ENCODE results near the gene PISD. TPM values are rescaled to one million over a fixed set of nuclear protein-coding genes. Genes with fewer than 3 reads are reported as not detected.

The PISD gene
- total and polyA plus RNA-seq, 2 of the 8 experiments (the other 6 are each of a cell fraction or from before 2014, with no cell fraction given) = 47.8 to 48.2 TPM

DNA sequence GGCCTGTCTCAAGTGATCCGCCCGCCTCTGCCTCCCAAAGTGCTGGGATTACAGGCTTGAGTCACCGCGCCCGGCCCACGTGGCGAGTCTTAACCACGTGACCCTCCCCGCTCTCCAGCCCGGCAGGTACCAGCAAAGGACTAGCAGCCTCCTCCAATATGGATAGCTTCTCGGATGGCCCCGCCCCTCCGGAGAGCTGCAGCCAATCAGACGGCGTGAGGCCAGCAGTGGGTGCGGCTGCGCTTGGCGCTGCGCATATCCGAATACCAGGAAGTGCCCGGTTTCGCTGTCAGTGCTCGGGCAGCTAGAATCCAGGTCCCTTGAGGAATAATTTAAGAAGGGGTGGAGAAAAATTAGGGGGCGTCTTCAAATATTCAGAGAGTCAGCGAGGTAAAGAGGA lies 14.7 kb upstream of the PISD start (continued):
- TF ChIP-seq RBBP5 (IDR thresholded peaks at IDR 0.05; ENCODE audit: borderline replicate concordance, low read depth, low read length) (no peak), RXRA (IDR thresholded peaks at IDR 0.05; ENCODE audit: insufficient read depth, low read depth, low read length) (no peak), PHF8 (conservative IDR thresholded peaks at IDR 0.05; ENCODE audit: low read depth, low read length) (no peak), CTBP2 (IDR thresholded peaks at IDR 0.05; ENCODE audit: borderline replicate concordance, insufficient read depth, insufficient read length, low read length) (no peak), CEBPB (IDR thresholded peaks at IDR 0.05; ENCODE audit: low read depth, low read length) (no peak), GABPA (IDR thresholded peaks at IDR 0.05; ENCODE audit: borderline replicate concordance, insufficient read depth, low read length) (no peak), KDM5A (IDR thresholded peaks at IDR 0.05; ENCODE audit: low read length) (no peak), CHD1 (IDR thresholded peaks at IDR 0.05; ENCODE audit: low read depth, low read length) (no peak), BRCA1 (IDR thresholded peaks at IDR 0.05; ENCODE audit: low read depth, low read length) (no peak), JUN (IDR thresholded peaks at IDR 0.05; ENCODE audit: low read depth, low read length) (no peak), SIX5 (IDR thresholded peaks at IDR 0.05; ENCODE audit: low read depth, low read length) (no peak), SIN3A (conservative IDR thresholded peaks at IDR 0.05 in 1 of 2, IDR thresholded peaks at IDR 0.05 in 1 of 2; ENCODE audit: low read depth in 1 of 2, low read length in 2 of 2) (0 out of 4 replicates have a peak, but pooled peaks of 1 of the 2 experiments have one; percentile 36), GTF2F1 (IDR thresholded peaks at IDR 0.05; ENCODE audit: borderline replicate concordance, low read depth, low read length) (no peak; the same call in 1 of the 2 replicates), ATF2 (IDR thresholded peaks at IDR 0.05; ENCODE audit: low read length) (no peak), E2F6 (IDR thresholded peaks at IDR 0.05) (peak; percentile 96), RAD21 (IDR thresholded peaks at IDR 0.05 in 1 of 2, conservative IDR thresholded peaks at IDR 0.05 in 1 of 2; ENCODE audit: low read depth in 2 of 2, low read length in 2 of 2) (no peak), SUZ12 (IDR thresholded peaks at IDR 0.05; ENCODE audit: low read length) (no peak), POLR2A (IDR thresholded peaks at IDR 0.05; ENCODE audit: control extremely low read depth in 1 of 2, low read depth in 2 of 2, low read length in 2 of 2) (no peak), NRF1 (IDR thresholded peaks at IDR 0.05; ENCODE audit: low read depth, low read length) (peak; percentile 39; the same call in 1 of the 2 replicates)
- TF ChIP-seq, protein P1, sequence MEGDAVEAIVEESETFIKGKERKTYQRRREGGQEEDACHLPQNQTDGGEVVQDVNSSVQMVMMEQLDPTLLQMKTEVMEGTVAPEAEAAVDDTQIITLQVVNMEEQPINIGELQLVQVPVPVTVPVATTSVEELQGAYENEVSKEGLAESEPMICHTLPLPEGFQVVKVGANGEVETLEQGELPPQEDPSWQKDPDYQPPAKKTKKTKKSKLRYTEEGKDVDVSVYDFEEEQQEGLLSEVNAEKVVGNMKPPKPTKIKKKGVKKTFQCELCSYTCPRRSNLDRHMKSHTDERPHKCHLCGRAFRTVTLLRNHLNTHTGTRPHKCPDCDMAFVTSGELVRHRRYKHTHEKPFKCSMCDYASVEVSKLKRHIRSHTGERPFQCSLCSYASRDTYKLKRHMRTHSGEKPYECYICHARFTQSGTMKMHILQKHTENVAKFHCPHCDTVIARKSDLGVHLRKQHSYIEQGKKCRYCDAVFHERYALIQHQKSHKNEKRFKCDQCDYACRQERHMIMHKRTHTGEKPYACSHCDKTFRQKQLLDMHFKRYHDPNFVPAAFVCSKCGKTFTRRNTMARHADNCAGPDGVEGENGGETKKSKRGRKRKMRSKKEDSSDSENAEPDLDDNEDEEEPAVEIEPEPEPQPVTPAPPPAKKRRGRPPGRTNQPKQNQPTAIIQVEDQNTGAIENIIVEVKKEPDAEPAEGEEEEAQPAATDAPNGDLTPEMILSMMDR (IDR thresholded peaks at IDR 0.05; ENCODE audit: control extremely low read depth in 1 of 3, insufficient read depth in 1 of 3, low read depth in 1 of 3, low read length in 3 of 3) = no peak

Data from H1 (cell line).